ENCODE measurements around the gene CCDC24. TPM values are rescaled to one million over a fixed set of nuclear protein-coding genes. Genes with fewer than 3 reads are reported as not detected.

The CCDC24 gene
- total and polyA plus RNA-seq, 9 of the 15 experiments (the other 6 are each of a cell fraction or from before 2014, with no cell fraction given), result 0.31 to 4.5 (median 1.5) TPM

DNA sequence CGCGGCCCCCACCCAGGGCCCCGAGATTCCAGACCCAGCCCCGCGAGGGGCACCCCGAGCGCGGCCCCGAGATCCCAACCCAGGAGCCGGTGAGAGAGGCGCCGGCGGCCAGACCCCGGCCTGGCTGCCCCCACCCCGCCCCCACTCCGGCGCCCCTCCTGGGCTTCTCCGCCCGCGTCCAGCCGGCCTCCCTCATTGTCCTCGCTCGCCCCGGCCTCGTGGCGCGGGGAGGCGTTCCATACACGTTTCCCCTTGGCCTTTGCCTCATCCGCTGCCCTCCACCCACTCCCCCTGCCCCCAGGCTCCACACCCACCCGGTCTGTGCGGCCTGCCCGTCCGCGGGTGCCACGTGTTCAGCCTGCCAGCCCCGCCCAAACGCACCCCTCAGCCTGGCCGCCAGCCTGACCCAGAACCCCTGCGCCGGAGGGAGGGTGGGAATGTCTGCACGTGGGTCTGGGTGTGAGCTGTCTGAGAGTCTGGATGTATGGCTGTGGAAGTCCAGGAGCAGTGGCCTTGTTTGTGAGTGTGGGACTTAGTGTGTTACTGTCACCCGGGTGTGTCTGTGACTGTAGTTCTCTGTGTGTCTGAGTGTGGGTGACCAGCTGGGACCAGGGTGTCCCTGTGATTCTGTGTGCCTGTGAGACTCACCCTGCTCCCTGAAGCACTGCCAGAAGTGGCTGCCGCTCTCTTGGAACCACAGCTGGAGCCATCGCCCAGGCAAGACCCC, 11.7 kb upstream of the CCDC24 start (continued):
- TF ChIP-seq CHAMP1 (IDR thresholded peaks at IDR 0.05) (no peak), SMAD1 (IDR thresholded peaks at IDR 0.05; ENCODE audit: low read depth, low read length, partially characterized antibody) (no peak), ARID2 (IDR thresholded peaks at IDR 0.05) (no peak), CGGBP1 (CRISPR knock-in tag; IDR thresholded peaks at IDR 0.05) (no peak), JUN (IDR thresholded peaks at IDR 0.05; ENCODE audit: borderline replicate concordance, low read depth, low read length) (peak; percentile 19; the same call in 1 of the 2 replicates), JUN (CRISPR knock-in tag; IDR thresholded peaks at IDR 0.05; ENCODE audit: borderline replicate concordance) (no peak), BDP1 (IDR thresholded peaks at IDR 0.05; ENCODE audit: insufficient read depth, insufficient read length) (no peak), ETV5 (CRISPR knock-in tag; IDR thresholded peaks at IDR 0.05; ENCODE audit: low read depth) (no peak), PHF20 (IDR thresholded peaks at IDR 0.05; ENCODE audit: partially characterized antibody) (peak; percentile 35), ZNF780A (CRISPR knock-in tag; IDR thresholded peaks at IDR 0.05) (no peak), CREM (IDR thresholded peaks at IDR 0.05; ENCODE audit: low read depth) (peak; percentile 39; the same call in 1 of the 2 replicates), POLR3A (IDR thresholded peaks at IDR 0.05; ENCODE audit: borderline replicate concordance, extremely low read depth, insufficient read depth, insufficient read length) (no peak), ZNF764 (CRISPR knock-in tag; IDR thresholded peaks at IDR 0.05; ENCODE audit: low read depth) (no peak), RBFOX2 (IDR thresholded peaks at IDR 0.05; ENCODE audit: low read depth, low read length) (peak; percentile 66), CSDE1 (IDR thresholded peaks at IDR 0.05) (no peak), PHF8 (IDR thresholded peaks at IDR 0.05; ENCODE audit: borderline replicate concordance, low read length) (0 out of 2 replicates have a peak, but pooled peaks have one; percentile 19)
- TF ChIP-seq, protein P1, sequence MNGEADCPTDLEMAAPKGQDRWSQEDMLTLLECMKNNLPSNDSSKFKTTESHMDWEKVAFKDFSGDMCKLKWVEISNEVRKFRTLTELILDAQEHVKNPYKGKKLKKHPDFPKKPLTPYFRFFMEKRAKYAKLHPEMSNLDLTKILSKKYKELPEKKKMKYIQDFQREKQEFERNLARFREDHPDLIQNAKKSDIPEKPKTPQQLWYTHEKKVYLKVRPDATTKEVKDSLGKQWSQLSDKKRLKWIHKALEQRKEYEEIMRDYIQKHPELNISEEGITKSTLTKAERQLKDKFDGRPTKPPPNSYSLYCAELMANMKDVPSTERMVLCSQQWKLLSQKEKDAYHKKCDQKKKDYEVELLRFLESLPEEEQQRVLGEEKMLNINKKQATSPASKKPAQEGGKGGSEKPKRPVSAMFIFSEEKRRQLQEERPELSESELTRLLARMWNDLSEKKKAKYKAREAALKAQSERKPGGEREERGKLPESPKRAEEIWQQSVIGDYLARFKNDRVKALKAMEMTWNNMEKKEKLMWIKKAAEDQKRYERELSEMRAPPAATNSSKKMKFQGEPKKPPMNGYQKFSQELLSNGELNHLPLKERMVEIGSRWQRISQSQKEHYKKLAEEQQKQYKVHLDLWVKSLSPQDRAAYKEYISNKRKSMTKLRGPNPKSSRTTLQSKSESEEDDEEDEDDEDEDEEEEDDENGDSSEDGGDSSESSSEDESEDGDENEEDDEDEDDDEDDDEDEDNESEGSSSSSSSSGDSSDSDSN (IDR thresholded peaks at IDR 0.05; ENCODE audit: borderline replicate concordance in 1 of 2, low read depth in 2 of 2, low read length in 2 of 2), result peak in 1 of 2 experiments; percentile 3; a peak in 1 of 4 replicates
- TF ChIP-seq, protein P2, sequence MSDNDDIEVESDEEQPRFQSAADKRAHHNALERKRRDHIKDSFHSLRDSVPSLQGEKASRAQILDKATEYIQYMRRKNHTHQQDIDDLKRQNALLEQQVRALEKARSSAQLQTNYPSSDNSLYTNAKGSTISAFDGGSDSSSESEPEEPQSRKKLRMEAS (CRISPR knock-in tag; IDR thresholded peaks at IDR 0.05), result peak; percentile 97
- TF ChIP-seq, protein P3, sequence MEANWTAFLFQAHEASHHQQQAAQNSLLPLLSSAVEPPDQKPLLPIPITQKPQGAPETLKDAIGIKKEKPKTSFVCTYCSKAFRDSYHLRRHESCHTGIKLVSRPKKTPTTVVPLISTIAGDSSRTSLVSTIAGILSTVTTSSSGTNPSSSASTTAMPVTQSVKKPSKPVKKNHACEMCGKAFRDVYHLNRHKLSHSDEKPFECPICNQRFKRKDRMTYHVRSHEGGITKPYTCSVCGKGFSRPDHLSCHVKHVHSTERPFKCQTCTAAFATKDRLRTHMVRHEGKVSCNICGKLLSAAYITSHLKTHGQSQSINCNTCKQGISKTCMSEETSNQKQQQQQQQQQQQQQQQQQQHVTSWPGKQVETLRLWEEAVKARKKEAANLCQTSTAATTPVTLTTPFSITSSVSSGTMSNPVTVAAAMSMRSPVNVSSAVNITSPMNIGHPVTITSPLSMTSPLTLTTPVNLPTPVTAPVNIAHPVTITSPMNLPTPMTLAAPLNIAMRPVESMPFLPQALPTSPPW (CRISPR knock-in tag; IDR thresholded peaks at IDR 0.05), result peak; percentile 31
- TF ChIP-seq, protein P4, sequence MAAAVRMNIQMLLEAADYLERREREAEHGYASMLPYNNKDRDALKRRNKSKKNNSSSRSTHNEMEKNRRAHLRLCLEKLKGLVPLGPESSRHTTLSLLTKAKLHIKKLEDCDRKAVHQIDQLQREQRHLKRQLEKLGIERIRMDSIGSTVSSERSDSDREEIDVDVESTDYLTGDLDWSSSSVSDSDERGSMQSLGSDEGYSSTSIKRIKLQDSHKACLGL (CRISPR knock-in tag; IDR thresholded peaks at IDR 0.05; ENCODE audit: borderline replicate concordance, poor library complexity, severe bottlenecking), result peak; percentile 40
